ENCODE results near the gene CFAP54.
A peak's percentile ranks its signal among the peaks of the same experiment; 100 is the strongest.
"Not testable (repeated sequence)": the region's sequence is repeated elsewhere in the genome, so short reads cannot be mapped to it uniquely, and the experiment has no call there.

The CFAP54 gene

GRCh38 chr12:96516472-96517430 lies 27.4 kb downstream of the CFAP54 start:
- peak; percentile 58 to 61 for DNase-seq

- no peak for DNase-seq
Measured at GRCh38 chr12:96520767-96521166, 31.4 kb downstream of the CFAP54 start.

DNA sequence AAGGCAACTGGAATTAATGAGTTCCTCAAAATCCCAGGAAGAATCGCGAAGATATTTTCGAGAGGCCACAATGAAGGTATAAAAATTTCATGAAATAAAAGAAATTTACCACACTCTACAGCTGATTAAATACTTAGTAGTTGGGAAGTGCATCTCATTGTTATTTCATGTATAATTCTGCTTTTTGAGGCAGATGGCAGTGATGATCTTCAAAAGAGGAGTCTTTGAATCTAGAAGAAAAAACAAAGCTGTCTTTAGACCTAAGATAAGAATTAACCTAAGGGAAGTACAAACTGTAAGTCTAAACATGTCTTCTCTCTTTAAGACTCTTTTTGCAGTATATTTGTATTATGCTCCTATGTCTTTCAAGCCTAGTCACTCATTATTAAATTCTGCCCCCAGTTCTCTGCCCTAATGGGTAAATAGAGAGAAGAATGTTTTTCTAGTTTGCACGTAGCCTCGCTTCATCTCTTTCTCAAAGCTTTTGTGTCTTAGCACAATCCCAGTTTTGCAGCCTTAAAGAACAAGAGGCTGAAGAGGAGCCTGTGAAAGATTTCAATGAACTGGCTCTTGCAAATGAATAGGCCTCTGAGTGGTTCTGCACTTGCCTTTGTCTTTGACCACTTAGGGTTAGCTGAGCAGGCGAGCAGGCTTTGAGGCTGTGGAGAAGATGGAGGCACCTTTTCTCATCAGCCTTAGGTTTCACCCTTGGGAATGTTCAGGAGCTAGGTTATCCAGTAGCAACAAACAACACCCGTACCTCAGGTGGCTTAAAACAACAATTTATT lies 32.7 kb downstream of the CFAP54 start:
- DNase-seq: no peak

DNA sequence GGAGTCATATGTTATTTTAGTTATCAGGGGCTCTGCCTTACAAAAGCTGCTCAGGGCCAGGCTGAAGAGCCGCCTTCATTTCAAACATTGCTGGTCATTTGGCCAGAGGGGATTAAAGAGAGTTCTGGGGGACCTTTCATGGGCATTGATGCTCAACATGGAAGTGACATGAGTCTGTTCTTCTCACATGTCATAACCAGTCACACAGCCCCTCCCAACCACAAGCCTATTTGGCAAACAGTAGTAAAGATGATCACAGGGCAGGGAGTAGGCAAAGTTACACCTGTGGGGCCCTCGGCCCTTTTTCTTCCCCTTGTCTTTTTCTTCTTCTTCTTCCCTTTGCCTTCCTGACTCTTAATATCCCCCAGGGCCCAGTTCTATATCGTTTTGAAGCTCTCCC lies 33.3 kb downstream of the CFAP54 start:
- DNase-seq: no peak

DNA sequence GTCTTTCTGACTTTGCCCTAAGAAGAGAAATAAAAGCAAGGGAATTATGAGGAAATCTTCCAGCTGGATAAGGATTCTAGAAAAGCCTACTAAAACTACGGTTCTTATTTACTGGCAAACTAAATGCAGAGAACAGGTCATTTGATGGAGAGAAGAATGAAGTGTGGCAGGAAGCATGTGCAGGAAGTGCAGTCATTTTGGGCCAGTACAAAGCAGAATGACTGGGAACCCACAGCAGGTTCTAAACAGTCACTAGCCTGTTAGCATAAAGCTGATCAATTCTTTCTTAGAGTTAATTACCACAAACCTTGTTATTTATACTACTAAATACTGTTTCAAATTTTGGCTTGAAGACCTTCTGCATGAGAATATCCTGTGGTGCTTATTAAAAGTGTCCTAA lies 36.7 kb downstream of the CFAP54 start:
- DNase-seq: no peak

- DNase-seq: no peak
Measured at GRCh38 chr12:96529912-96530311, 40.5 kb downstream of the CFAP54 start.

DNA sequence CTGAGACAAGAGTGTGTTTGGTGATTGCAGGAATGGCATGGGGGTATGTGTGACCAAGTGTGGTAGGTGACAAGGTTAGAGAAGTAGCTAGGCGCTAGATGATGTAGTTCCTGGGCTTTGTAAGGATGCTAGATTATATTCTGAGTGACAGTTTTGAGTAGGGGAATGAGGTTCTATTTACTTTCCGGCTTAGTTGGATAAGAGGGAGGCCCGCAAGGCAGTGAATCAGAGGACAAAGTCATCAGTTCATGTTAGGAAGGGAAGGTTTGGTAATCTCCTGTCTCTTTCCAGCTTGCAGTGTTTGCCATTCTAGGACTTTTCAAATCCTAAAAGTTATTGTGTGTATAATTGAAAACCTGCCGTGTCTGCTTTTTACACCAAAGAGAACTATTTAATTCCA lies 45.0 kb downstream of the CFAP54 start:
- no peak for DNase-seq

DNA sequence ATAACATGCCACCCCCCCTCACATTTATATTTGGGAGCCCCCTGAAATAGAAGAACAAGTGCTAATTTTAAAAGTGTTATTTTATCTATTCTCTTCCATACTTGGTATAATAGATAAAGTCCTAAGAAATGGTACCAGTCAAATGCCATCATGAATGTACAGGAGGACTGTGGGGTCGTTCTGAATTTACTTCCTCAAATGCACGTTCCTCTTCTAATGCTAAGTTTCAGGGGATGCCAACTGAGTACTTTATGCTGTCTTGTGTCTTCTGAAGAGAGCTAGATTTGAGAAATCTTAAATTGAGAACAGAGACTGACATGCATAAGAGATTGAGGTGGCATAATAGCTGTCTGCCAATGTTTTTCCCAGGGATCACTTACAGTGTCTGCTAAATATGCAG lies 59.0 kb downstream of the CFAP54 start:
- DNase-seq: peak in 1 of 2 experiments; percentile 1

- no peak for DNase-seq
Measured at GRCh38 chr12:96549341-96549740, 60.0 kb downstream of the CFAP54 start.

DNA sequence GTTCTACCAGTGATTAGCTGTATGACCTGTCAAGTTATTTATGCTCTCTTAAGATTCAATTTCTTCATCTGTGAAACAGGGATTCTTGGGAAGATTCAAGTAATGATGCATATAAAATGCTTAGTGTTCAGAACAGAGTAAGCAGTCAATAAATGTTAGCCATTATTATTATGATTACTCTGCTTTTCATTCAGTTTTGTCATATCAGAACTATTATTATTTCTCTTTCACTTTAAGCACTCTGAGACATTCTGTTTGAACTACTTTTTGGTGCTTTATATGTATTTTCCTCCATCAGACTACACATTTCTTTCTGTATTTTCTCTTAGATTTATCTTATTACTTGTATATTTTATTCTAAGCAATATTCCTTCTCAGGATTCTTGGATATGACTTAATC lies 81.2 kb downstream of the CFAP54 start:
- no peak for DNase-seq

GRCh38 chr12:96571101-96571862 lies 81.9 kb downstream of the CFAP54 start:
- DNase-seq: no peak

- DNase-seq: peak; percentile 80 to 86
Measured at GRCh38 chr12:96578526-96579125, 89.2 kb downstream of the CFAP54 start.

GRCh38 chr12:96585977-96586376 lies 96.6 kb downstream of the CFAP54 start:
- DNase-seq: no peak

GRCh38 chr12:96587691-96588090 lies 98.3 kb downstream of the CFAP54 start:
- DNase-seq: no peak

DNA sequence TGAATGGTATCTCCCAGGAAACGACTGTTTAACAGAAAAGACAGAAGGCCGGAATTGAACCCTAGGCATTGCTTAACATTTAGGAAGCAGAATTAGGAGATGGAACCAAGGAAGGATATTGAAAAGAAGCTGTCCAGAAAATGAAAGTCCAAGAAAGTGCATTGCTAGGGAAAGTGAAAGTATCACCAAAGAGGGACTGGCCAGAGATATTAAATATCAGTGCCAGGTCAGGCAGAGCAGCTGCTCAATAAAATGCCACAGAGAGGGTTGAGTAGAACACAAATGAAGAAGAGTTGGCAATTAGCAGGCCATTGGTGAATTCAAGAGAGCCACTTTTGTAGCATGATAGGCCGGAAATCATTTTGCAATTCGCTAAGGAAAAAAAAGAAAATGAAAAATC lies 101.6 kb downstream of the CFAP54 start:
- no peak for DNase-seq

DNA sequence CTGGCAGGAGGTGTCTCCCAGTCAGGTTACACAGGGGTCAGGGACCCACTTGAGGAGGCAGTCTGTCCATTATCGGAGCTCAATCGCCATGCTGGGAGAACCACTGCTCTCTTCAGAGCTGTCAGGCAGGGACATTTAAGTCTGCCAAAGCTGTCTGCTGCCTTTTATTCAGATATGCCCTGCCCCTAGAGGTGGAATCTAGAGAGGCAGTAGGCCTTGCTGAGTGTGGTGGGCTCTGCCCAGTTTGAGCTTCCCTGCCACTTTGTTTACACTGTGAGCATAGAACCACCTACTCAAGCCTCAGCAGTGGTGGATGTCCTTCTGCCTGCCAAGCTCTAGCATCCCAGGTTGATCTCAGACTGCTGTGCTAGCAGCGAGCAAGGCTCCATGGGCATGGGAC lies 115.0 kb downstream of the CFAP54 start:
- DNase-seq: not testable (repeated sequence)

GRCh38 chr12:96605684-96606083 lies 116.3 kb downstream of the CFAP54 start:
- DNase-seq: no peak

DNA sequence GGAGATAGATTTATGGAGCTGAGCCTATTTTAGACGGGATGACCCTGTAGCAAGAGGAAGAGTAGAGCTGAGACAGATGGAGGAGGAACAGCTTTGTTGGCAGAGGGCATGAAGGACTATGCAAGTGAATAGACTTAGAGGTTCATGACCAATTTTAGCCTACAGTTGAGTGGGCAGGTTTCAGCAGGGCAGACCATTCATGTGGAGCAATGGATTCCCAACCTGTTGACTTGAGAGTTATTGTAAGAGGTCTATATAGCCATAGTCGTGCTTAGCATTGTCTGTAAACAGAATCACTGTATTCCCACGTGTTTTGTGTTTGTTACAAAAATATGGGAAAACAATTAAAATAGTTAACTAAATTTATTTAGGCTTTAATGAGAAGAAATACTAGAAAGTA lies 116.8 kb downstream of the CFAP54 start:
- no peak for DNase-seq

DNA sequence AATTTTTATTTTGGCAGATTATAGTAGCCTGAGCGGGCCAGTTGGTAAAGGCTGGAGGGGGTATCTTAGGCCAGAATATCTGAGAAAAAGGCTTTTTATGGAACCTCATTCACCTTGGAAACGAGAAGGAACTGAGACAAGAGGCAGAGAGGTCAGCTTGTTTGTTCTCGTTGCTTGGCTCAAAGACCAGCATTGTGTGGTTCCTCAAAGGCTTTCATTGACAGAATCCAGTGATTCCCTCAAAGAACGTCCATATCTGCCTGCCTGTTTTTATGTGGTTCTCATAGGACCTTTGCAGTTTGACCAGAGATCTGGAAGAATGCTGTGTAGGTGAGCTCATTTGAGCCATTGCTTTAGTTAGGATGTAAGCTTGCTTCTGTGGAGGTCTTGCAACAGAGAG lies 117.3 kb downstream of the CFAP54 start:
- DNase-seq: no peak

GRCh38 chr12:96617178-96617577 lies 127.8 kb downstream of the CFAP54 start:
- peak in 1 of 2 experiments; percentile 4 for DNase-seq

- no peak for DNase-seq
Measured at GRCh38 chr12:96623155-96623554, 133.8 kb downstream of the CFAP54 start.

DNA sequence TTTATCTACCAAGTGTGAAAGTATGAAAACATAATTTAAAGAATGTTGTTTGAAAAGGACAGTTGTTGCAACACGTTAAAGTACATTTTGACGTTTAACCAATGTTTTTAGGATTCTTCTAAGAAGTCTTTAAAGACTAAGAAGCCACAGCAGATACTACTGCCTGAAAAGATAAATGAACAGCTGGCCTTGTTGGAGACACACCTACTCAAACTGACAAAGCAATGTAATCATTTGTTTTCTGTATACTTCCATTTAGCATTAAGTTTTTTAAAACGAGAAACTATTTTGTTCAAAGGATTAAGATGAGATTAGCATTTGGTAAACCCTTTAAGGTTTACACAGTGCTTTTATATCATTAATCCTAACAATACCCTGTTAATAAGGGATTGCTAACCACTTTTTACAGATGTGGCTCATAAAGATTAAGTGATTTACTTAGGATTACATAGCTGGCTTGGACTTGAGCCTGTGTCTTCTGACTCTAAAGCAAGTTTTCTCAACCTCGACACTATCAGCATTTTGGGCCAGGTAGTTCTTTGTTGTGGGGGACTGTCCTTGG lies 134.4 kb downstream of the CFAP54 start:
- DNase-seq: no peak

Measured in Kasumi-1 (cell line).